HepG2 (cell line): ENCODE results near the gene NOSTRIN. TPM values are rescaled to one million over a fixed set of nuclear protein-coding genes. Genes with fewer than 3 reads are reported as not detected.
A peak's percentile ranks its signal among the peaks of the same experiment; 100 is the strongest.

Experiments
- SAFB2 ChIP-seq: sonication (generic); formaldehyde crosslinking; IDR thresholded peaks from 2 replicates; pipeline ENCODE4 v1.5.1; 2020; ENCODE audit warnings: missing genetic modification reagents, low read depth, mild to moderate bottlenecking, borderline replicate concordance
- ZMYM4 ChIP-seq: sonication (generic); formaldehyde crosslinking; IDR thresholded peaks from 2 replicates; pipeline ENCODE4 v1.8.1; 2023; ENCODE audit warnings: mild to moderate bottlenecking, missing genetic modification reagents
- ZNF34 ChIP-seq: sonication (generic); formaldehyde crosslinking; IDR thresholded peaks from 2 replicates; pipeline ENCODE4 v1.4.0; 2020; ENCODE audit warnings: mild to moderate bottlenecking, missing genetic modification reagents, borderline replicate concordance
- ZNF850 ChIP-seq: sonication (generic); formaldehyde crosslinking; conservative IDR thresholded peaks from 2 replicates; pipeline ENCODE4 v1.9.0; 2021; ENCODE audit warnings: mild to moderate bottlenecking, missing genetic modification reagents
- polyA plus RNA-seq, 8 experiments: library from polyadenylated mRNA; depleted of rRNA in 3 of 8; stranded (reverse) in 7 of 8; unstranded in 1 of 8; fragments of >200 nt; fragmentation: Illumina TruSeq in 4 of 8; extraction: Trizol in 4 of 8; gene quantifications; 2 replicates each; pipeline versions ENCODE4 v1.2.1 to v1.2.3, GENCODE V29; 2011 to 2016; ENCODE audit warnings: low read depth in 4 of 8, missing spikeins in 1 of 8, mixed read lengths in 1 of 8; ENCODE audit not compliant: insufficient read depth in 1 of 8
- total RNA-seq, 5 experiments: library from RNA; depleted of rRNA; stranded (reverse); fragments of >200 nt; fragmentation: Illumina TruSeq; extraction: Trizol; gene quantifications; 2 replicates each; pipeline ENCODE4 v1.2.3, GENCODE V29; 2016; ENCODE audit warnings: low read depth in 1 of 5
- TF ChIP-seq, protein P1 (sequence below), 2 experiments: sonication (generic) in 1 of 2; formaldehyde crosslinking in 1 of 2; IDR thresholded peaks; 2 replicates each; pipeline versions ENCODE4 v1.4.0 to v1.6.1; 2016 to 2020; ENCODE audit warnings: borderline replicate concordance in 1 of 2, low read depth in 1 of 2, mild to moderate bottlenecking in 1 of 2, missing genetic modification reagents in 1 of 2
- TF ChIP-seq, protein P2 (sequence below): sonication (generic); formaldehyde crosslinking; conservative IDR thresholded peaks from 2 replicates; pipeline ENCODE4 v1.8.0; 2022; ENCODE audit warnings: missing genetic modification reagents
- TF ChIP-seq, protein P3 (sequence below): sonication (generic); formaldehyde crosslinking; IDR thresholded peaks from 2 replicates; pipeline ENCODE4 v1.4.0; 2020; ENCODE audit warnings: missing genetic modification reagents
- TF ChIP-seq, protein P4 (sequence below): sonication (generic); formaldehyde crosslinking; IDR thresholded peaks from 2 replicates; pipeline ENCODE4 v1.5.0; 2020; ENCODE audit warnings: mild to moderate bottlenecking, missing genetic modification reagents

NOSTRIN gene
- total and polyA plus RNA-seq, 2 of the 13 experiments (the other 11 are each of a cell fraction or from before 2014, with no cell fraction given) = 0.22 TPM

DNA sequence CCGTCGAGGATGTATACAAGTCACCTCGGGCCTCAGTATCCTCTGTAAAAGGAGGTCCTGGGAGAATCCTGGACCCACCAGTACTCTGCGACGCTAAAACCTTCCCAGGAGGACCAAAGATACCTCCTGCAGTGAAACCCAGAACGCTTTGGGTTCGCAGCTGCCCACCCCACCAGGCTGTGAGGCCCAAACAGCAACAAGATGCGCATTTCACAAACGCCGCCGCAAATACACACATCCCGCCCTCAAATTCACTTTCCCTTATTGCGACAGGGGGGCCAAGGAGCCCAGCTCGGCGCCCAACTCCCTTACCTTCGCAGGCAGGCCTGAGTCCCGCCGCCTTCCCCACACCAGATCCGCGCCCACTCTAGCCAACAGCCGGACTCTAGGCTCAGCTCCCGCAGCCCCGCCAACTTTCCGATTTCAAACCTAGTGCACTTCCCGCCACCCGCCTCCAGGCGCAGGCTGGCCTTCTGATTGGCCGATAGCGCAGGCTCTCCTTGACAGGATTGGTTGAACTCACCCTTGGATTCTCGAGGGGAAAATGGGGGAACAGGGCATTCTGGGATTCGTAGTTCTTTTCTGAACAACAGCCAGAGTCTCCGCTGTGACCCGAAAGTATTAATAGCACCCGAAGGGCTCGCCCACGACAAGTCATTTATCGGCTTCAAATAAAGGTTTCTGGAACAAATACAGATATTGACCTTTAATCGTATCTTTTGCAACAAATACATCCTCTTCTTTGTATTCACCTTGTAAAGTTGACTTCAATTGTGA lies 87.8 kb downstream of the NOSTRIN start, which contains the start of gene SPC25 (continued):
- TF ChIP-seq, protein P1, sequence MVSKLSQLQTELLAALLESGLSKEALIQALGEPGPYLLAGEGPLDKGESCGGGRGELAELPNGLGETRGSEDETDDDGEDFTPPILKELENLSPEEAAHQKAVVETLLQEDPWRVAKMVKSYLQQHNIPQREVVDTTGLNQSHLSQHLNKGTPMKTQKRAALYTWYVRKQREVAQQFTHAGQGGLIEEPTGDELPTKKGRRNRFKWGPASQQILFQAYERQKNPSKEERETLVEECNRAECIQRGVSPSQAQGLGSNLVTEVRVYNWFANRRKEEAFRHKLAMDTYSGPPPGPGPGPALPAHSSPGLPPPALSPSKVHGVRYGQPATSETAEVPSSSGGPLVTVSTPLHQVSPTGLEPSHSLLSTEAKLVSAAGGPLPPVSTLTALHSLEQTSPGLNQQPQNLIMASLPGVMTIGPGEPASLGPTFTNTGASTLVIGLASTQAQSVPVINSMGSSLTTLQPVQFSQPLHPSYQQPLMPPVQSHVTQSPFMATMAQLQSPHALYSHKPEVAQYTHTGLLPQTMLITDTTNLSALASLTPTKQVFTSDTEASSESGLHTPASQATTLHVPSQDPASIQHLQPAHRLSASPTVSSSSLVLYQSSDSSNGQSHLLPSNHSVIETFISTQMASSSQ (IDR thresholded peaks at IDR 0.05; ENCODE audit: low read depth) = no peak; the same call in 1 of the 2 replicates
- TF ChIP-seq, protein P1 (CRISPR knock-in tag; IDR thresholded peaks at IDR 0.05; ENCODE audit: borderline replicate concordance) = peak; percentile 16; the same call in 1 of the 2 replicates
- TF ChIP-seq, protein P2, sequence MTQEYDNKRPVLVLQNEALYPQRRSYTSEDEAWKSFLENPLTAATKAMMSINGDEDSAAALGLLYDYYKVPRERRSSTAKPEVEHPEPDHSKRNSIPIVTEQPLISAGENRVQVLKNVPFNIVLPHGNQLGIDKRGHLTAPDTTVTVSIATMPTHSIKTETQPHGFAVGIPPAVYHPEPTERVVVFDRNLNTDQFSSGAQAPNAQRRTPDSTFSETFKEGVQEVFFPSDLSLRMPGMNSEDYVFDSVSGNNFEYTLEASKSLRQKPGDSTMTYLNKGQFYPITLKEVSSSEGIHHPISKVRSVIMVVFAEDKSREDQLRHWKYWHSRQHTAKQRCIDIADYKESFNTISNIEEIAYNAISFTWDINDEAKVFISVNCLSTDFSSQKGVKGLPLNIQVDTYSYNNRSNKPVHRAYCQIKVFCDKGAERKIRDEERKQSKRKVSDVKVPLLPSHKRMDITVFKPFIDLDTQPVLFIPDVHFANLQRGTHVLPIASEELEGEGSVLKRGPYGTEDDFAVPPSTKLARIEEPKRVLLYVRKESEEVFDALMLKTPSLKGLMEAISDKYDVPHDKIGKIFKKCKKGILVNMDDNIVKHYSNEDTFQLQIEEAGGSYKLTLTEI (CRISPR knock-in tag) = no peak
- TF ChIP-seq ZNF850 (CRISPR knock-in tag) (no peak), ZNF34 (no peak), ZMYM4 (CRISPR knock-in tag) (peak; percentile 90), SAFB2 (CRISPR knock-in tag) (no peak)
- TF ChIP-seq, protein P3, sequence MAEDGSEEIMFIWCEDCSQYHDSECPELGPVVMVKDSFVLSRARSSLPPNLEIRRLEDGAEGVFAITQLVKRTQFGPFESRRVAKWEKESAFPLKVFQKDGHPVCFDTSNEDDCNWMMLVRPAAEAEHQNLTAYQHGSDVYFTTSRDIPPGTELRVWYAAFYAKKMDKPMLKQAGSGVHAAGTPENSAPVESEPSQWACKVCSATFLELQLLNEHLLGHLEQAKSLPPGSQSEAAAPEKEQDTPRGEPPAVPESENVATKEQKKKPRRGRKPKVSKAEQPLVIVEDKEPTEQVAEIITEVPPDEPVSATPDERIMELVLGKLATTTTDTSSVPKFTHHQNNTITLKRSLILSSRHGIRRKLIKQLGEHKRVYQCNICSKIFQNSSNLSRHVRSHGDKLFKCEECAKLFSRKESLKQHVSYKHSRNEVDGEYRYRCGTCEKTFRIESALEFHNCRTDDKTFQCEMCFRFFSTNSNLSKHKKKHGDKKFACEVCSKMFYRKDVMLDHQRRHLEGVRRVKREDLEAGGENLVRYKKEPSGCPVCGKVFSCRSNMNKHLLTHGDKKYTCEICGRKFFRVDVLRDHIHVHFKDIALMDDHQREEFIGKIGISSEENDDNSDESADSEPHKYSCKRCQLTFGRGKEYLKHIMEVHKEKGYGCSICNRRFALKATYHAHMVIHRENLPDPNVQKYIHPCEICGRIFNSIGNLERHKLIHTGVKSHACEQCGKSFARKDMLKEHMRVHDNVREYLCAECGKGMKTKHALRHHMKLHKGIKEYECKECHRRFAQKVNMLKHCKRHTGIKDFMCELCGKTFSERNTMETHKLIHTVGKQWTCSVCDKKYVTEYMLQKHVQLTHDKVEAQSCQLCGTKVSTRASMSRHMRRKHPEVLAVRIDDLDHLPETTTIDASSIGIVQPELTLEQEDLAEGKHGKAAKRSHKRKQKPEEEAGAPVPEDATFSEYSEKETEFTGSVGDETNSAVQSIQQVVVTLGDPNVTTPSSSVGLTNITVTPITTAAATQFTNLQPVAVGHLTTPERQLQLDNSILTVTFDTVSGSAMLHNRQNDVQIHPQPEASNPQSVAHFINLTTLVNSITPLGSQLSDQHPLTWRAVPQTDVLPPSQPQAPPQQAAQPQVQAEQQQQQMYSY (CRISPR knock-in tag) = no peak
- TF ChIP-seq, protein P4, sequence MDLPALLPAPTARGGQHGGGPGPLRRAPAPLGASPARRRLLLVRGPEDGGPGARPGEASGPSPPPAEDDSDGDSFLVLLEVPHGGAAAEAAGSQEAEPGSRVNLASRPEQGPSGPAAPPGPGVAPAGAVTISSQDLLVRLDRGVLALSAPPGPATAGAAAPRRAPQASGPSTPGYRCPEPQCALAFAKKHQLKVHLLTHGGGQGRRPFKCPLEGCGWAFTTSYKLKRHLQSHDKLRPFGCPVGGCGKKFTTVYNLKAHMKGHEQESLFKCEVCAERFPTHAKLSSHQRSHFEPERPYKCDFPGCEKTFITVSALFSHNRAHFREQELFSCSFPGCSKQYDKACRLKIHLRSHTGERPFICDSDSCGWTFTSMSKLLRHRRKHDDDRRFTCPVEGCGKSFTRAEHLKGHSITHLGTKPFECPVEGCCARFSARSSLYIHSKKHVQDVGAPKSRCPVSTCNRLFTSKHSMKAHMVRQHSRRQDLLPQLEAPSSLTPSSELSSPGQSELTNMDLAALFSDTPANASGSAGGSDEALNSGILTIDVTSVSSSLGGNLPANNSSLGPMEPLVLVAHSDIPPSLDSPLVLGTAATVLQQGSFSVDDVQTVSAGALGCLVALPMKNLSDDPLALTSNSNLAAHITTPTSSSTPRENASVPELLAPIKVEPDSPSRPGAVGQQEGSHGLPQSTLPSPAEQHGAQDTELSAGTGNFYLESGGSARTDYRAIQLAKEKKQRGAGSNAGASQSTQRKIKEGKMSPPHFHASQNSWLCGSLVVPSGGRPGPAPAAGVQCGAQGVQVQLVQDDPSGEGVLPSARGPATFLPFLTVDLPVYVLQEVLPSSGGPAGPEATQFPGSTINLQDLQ (CRISPR knock-in tag) = peak; percentile 75; the same call in 1 of the 2 replicates
